ENCODE results near the gene EHD4.

DNA sequence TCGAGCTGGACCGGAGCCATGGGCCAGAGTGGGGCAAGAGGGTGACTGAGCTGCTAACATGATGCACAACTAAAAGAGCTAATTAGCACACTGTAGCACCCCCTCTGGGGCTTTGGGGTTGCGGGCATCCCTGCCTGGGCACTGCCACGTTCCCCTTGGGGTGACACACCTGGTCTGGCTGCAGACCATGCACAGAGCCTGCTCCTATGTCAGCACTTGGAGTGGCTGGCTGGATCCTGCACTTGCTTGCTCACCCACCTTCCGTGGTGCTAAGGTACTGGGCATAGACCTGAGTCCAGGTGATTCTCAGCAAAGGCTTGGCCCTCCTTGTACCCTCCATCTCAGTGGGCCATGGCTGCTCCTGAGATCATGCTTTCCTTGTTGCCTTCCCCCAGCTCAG is 65.7 kb downstream of the EHD4 start:
- TF ChIP-seq GATA2 (IDR thresholded peaks at IDR 0.05; ENCODE audit: low read depth, low read length) = no peak
- TF ChIP-seq GATA3 (IDR thresholded peaks at IDR 0.05; ENCODE audit: low read depth, low read length) = no peak
